C4-2B (cell line): Measurements from ENCODE around the gene SLC5A2.

Experiments
- ZFX ChIP-seq: fragments of 450-650 bp; IDR thresholded peaks from 2 replicates; pipeline ENCODE4 v1.6.1; 2017
- TF ChIP-seq, protein P1 (sequence below): fragments of 450-650 bp; conservative IDR thresholded peaks from 2 replicates; pipeline ENCODE4 v1.5.1; 2017; ENCODE audit warnings: mild to moderate bottlenecking

DNA sequence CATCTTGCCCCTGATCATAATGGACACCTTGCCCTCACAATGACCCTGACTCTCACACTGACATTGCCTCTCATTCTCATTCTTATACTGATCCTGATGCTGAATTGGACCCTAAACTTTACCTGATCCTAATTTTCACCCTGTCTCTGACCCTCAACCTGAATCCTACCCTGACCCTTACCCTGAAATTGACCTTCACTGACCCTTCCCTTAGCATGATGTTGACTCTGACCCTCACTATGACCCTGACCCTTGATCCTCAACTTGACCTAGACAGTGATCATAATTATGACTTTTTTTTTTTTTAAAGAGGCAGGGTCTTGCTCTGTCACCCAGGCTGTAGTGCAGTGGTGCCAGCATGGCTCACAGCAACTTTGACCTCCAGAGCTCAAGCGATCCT is 48.2 kb downstream of the SLC5A2 start:
- TF ChIP-seq, protein P1, sequence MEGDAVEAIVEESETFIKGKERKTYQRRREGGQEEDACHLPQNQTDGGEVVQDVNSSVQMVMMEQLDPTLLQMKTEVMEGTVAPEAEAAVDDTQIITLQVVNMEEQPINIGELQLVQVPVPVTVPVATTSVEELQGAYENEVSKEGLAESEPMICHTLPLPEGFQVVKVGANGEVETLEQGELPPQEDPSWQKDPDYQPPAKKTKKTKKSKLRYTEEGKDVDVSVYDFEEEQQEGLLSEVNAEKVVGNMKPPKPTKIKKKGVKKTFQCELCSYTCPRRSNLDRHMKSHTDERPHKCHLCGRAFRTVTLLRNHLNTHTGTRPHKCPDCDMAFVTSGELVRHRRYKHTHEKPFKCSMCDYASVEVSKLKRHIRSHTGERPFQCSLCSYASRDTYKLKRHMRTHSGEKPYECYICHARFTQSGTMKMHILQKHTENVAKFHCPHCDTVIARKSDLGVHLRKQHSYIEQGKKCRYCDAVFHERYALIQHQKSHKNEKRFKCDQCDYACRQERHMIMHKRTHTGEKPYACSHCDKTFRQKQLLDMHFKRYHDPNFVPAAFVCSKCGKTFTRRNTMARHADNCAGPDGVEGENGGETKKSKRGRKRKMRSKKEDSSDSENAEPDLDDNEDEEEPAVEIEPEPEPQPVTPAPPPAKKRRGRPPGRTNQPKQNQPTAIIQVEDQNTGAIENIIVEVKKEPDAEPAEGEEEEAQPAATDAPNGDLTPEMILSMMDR: no peak
- TF ChIP-seq ZFX: no peak
